GM12878 (cell line): Measurements from ENCODE around the gene NAV2. TPM values are rescaled to one million over a fixed set of nuclear protein-coding genes. Genes with fewer than 3 reads are reported as not detected.

ENCODE experiments used
- ATAC-seq: fragments of 200-7000 bp; cut with Tn5 transposase; 3 replicates; pipeline ENCODE4 v1.9.1; 2020; ENCODE audit warnings: mild to moderate bottlenecking, moderate library complexity
- BruUV-seq: library from RNA; stranded (reverse); fragments of 400-500 nt; replicated peaks from 2 replicates; lab custom pipeline; 2021; lab: Mats Ljungman, UMichigan
- CTCF ChIA-PET: fragments of 300-600 bp; sonication (Branson Sonifier 250); formaldehyde crosslinking; extraction: SDS; loops from one replicate; lab custom pipeline; 2021; ENCODE audit warnings: inconsistent platforms; lab: Yijun Ruan, JAX
- POLR2A ChIA-PET: fragments of 350-600 bp; formaldehyde crosslinking; extraction: SDS; loops from one replicate; lab custom pipeline; 2021; ENCODE audit warnings: inconsistent platforms; lab: Charles Lee
- RAD21 ChIA-PET: fragments of 300-600 bp; sonication (Branson Sonifier 250); formaldehyde crosslinking; loops from one replicate; lab custom pipeline; 2023; ENCODE audit warnings: antibody characterized with exemption; ENCODE audit not compliant: unreplicated experiment; lab: Charles Lee
- SMC1A ChIA-PET: fragments of 300-600 bp; sonication (Branson Sonifier 250); formaldehyde crosslinking; loops from one replicate; lab custom pipeline; 2023; ENCODE audit not compliant: unreplicated experiment, uncharacterized antibody; lab: Charles Lee
- DNase-seq: peaks from one replicate; pipeline ENCODE4 v3.0.0-alpha.2; 2011; ENCODE audit warnings: low read depth, low spot score
- FAIRE-seq: peaks from 3 replicates; lab custom pipeline; 2011; peaks lifted over from hg19 to GRCh38; lab: Jason Lieb, UNC
- H2AFZ ChIP-seq: 2 replicates; pipeline ENCODE4 v1.6.0; 2011; ENCODE audit warnings: low read depth, low read length, control low read depth; ENCODE audit not compliant: control insufficient read depth
- H3K27ac ChIP-seq: 2 replicates; pipeline ENCODE4 v1.5.1; 2011; ENCODE audit warnings: control low read depth; ENCODE audit not compliant: control insufficient read depth, insufficient read depth
- H3K27me3 ChIP-seq, 2 experiments: replicated peaks in 1 of 2; 2 replicates each; pipeline versions ENCODE4 v1.6.0 to v1.6.1; 2011; ENCODE audit warnings: low read length in 1 of 2; ENCODE audit not compliant: control insufficient read depth in 2 of 2, insufficient read depth in 2 of 2
- H3K36me3 ChIP-seq, 2 experiments: 2 replicates each; pipeline ENCODE4 v1.5.1; 2011; ENCODE audit warnings: low read length in 1 of 2; ENCODE audit not compliant: control insufficient read depth in 2 of 2, insufficient read depth in 2 of 2
- H3K4me1 ChIP-seq: 2 replicates; pipeline ENCODE4 v1.6.1; 2011; ENCODE audit warnings: mild to moderate bottlenecking, low read length, moderate library complexity, mixed read lengths; ENCODE audit not compliant: control insufficient read depth, insufficient read depth
- H3K4me2 ChIP-seq: 2 replicates; pipeline ENCODE4 v1.6.0; 2011; ENCODE audit warnings: control low read depth; ENCODE audit not compliant: control insufficient read depth, insufficient read depth
- H3K4me3 ChIP-seq: fragments of 200-600 bp; sonication (generic); 2 replicates; pipeline ENCODE4 v1.5.1; 2016
- H3K79me2 ChIP-seq: 2 replicates; pipeline ENCODE4 v1.6.0; 2011; ENCODE audit warnings: low read length; ENCODE audit not compliant: control insufficient read depth, insufficient read depth
- H3K9ac ChIP-seq: 2 replicates; pipeline ENCODE4 v1.8.0; 2011; ENCODE audit warnings: low read length, control low read depth, mixed read lengths; ENCODE audit not compliant: control insufficient read depth, insufficient read depth
- H3K9me3 ChIP-seq: replicated peaks from 3 replicates; pipeline ENCODE4 v1.5.1; 2011; ENCODE audit warnings: mild to moderate bottlenecking, low read length; ENCODE audit not compliant: control insufficient read depth, insufficient read depth
- H4K20me1 ChIP-seq: 2 replicates; pipeline ENCODE4 v1.6.0; 2011; ENCODE audit not compliant: control insufficient read depth, insufficient read depth
- CEBPZ ChIP-seq: fragments of 150-350 bp; IDR thresholded peaks from 2 replicates; pipeline ENCODE4 v1.6.1; 2016; ENCODE audit warnings: low read depth, low read length
- CREB1 ChIP-seq: IDR thresholded peaks from 2 replicates; pipeline ENCODE4 v1.6.1; 2012; ENCODE audit warnings: low read depth, mild to moderate bottlenecking, inconsistent platforms
- EGR1 ChIP-seq, 2 experiments: IDR thresholded peaks; 1 replicate in 1 of 2; 2 replicates in 1 of 2; pipeline ENCODE4 v1.6.1; 2011 to 2012; ENCODE audit warnings: low read depth in 2 of 2, low read length in 2 of 2, borderline replicate concordance in 1 of 2, mild to moderate bottlenecking in 1 of 2, moderate library complexity in 1 of 2
- EZH2 ChIP-seq: IDR thresholded peaks from 2 replicates; pipeline ENCODE4 v1.6.1; 2012; ENCODE audit warnings: low read depth, mild to moderate bottlenecking, control low read depth, inconsistent platforms, low read length, borderline replicate concordance; ENCODE audit not compliant: control insufficient read depth
- FOS ChIP-seq: IDR thresholded peaks from 3 replicates; pipeline ENCODE4 v1.6.1; 2011; ENCODE audit warnings: borderline replicate concordance; ENCODE audit not compliant: insufficient read length; ENCODE audit errors: extremely low read depth
- MTA3 ChIP-seq: IDR thresholded peaks from 2 replicates; pipeline ENCODE4 v1.6.1; 2012; ENCODE audit warnings: low read length, inconsistent platforms, borderline replicate concordance
- NBN ChIP-seq: fragments of 450-650 bp; IDR thresholded peaks from 2 replicates; pipeline ENCODE4 v1.6.1; 2016
- NFXL1 ChIP-seq: fragments of 450-650 bp; IDR thresholded peaks from 2 replicates; pipeline ENCODE4 v1.6.1; 2017; ENCODE audit warnings: antibody characterized with exemption, mild to moderate bottlenecking, borderline replicate concordance
- NR2C1 ChIP-seq: fragments of 450-650 bp; IDR thresholded peaks from 2 replicates; pipeline ENCODE4 v1.6.1; 2017; ENCODE audit warnings: antibody characterized with exemption, mild to moderate bottlenecking, moderate library complexity
- PAX5 ChIP-seq: IDR thresholded peaks from 2 replicates; pipeline ENCODE4 v1.6.1; 2011; ENCODE audit warnings: low read depth, low read length, borderline replicate concordance
- POLR2AphosphoS2 ChIP-seq: IDR thresholded peaks from 2 replicates; pipeline ENCODE4 v1.6.1; 2011; ENCODE audit warnings: low read depth, mild to moderate bottlenecking, low read length, improper control_type of control experiment, moderate library complexity
- RCOR1 ChIP-seq: conservative IDR thresholded peaks from 2 replicates; pipeline ENCODE4 v1.6.1; 2012; ENCODE audit warnings: low read depth, low read length, improper control_type of control experiment
- RELA ChIP-seq: fragments of 450-650 bp; IDR thresholded peaks from 2 replicates; pipeline ENCODE4 v1.8.0; 2014; ENCODE audit warnings: borderline replicate concordance; ENCODE audit not compliant: partially characterized antibody
- STAT1 ChIP-seq: fragments of 450-650 bp; conservative IDR thresholded peaks from 2 replicates; pipeline ENCODE4 v1.6.1; 2014; ENCODE audit warnings: antibody characterized with exemption, mild to moderate bottlenecking
- YBX1 ChIP-seq: fragments of 450-650 bp; IDR thresholded peaks from 2 replicates; pipeline ENCODE4 v1.6.1; 2016; ENCODE audit warnings: antibody characterized with exemption
- ZNF217 ChIP-seq: fragments of 450-650 bp; IDR thresholded peaks from 2 replicates; pipeline ENCODE4 v1.6.1; 2017; ENCODE audit warnings: antibody characterized with exemption, mild to moderate bottlenecking
- ZNF24 ChIP-seq: fragments of 450-650 bp; IDR thresholded peaks from 2 replicates; pipeline ENCODE4 v1.6.1; 2017; ENCODE audit warnings: antibody characterized with exemption, mild to moderate bottlenecking
- ZNF622 ChIP-seq: fragments of 450-650 bp; IDR thresholded peaks from 2 replicates; pipeline ENCODE4 v1.6.1; 2017; ENCODE audit warnings: mild to moderate bottlenecking, inconsistent platforms
- WGBS: methylation state at CpG from one replicate; pipeline ENCODE4 v1.1.6; 2016; ENCODE audit warnings: low lambda C conversion rate; ENCODE audit not compliant: insufficient replicate concordance, insufficient coverage; ENCODE audit errors: missing lambda C conversion rate; 5-methylcytosine and 5-hydroxymethylcytosine counted together
- in situ Hi-C: fragments of 300-500 bp; cut with MboI; formaldehyde crosslinking; loops from 9 replicates; pipeline ENCODE4 v1.14.3; 2018; ENCODE audit warnings: mixed read lengths
- intact Hi-C: fragments of 100-400 bp; cut with micrococcal nuclease; formaldehyde crosslinking; loops from one replicate; pipeline ENCODE4 v1.14.2; 2022; ENCODE audit not compliant: unreplicated experiment
- polyA plus RNA-seq, 11 experiments: library from polyadenylated mRNA; depleted of rRNA in 4 of 11; unstranded in 6 of 11; stranded (reverse) in 5 of 11; fragments of >200 nt; fragmentation: Nextera tagmentation in 4 of 11; fragmentation: Illumina TruSeq in 1 of 11; extraction: Ambion mirVana in 4 of 11; extraction: Trizol in 1 of 11; gene quantifications; 1 replicate in 1 of 11; 2 replicates in 10 of 11; pipeline versions ENCODE4 v1.2.1 to v1.2.3, GENCODE V29; 2011 to 2016; ENCODE audit warnings: inconsistent platforms in 2 of 11, missing spikeins in 2 of 11, low read depth in 1 of 11
- total RNA-seq, 4 experiments: library from RNA; depleted of rRNA in 3 of 4; stranded (reverse); fragments of >200 nt in 3 of 4; fragmentation: Illumina TruSeq in 1 of 4; extraction: Trizol in 1 of 4; gene quantifications; 2 replicates each; pipeline versions ENCODE4 v1.2.1 to v1.2.3, GENCODE V29; 2013 to 2021
- TF ChIP-seq, protein P1 (sequence below): fragments of 450-650 bp; IDR thresholded peaks from 2 replicates; pipeline ENCODE4 v1.6.1; 2017; ENCODE audit warnings: low read depth, mild to moderate bottlenecking, moderate library complexity
- TF ChIP-seq, protein P2 (sequence below): fragments of 150-350 bp; IDR thresholded peaks from 2 replicates; pipeline ENCODE4 v1.6.1; 2014; ENCODE audit warnings: mild to moderate bottlenecking, low read depth, low read length

Gene NAV2
- total and polyA plus RNA-seq, 10 of the 15 experiments (the other 5 are each of a cell fraction or from before 2014, with no cell fraction given) = 0.35 to 6.1 (median 1.1) TPM

DNA sequence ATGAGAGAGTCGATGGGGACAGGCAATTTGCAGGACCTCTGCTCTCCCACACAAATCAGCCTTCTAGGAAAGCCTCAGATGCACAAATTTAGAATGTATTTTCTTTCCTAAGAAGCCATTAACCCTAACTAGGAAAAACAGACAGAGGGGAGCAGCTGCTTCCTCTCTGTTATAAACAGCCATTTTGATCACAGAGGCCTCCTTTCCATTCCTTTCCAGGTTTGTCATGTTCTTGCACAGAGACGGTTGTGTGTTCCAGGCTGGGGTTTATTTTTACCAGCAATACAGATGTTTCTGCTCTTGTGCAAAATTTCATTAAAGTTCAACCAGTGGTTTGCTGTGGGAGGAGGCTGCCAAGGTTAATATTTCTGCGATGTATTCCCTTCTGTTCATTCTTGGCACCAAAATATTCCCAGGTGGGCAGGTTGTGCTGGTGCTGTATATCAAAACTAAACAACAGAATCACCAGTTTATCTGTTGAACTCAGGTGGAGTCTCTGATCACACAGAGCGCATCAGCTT, 90.2 kb downstream of the NAV2 start:
- SMC1A ChIA-PET = interaction anchor here (3.0 kb wide), 1 partner anchor 238 kb away, joined by 17 read pairs; no protein-coding TSS in a partner anchor
- POLR2A ChIA-PET = no interaction called here
- RAD21 ChIA-PET = no interaction called here
- in situ Hi-C loops = no loop called here
- FAIRE-seq (no peak), DNase-seq (no peak), ATAC-seq (no peak)
- Histone ChIP-seq H3K9ac (no peak overlapping the region), H4K20me1 (0 out of 2 replicates have a peak, but pooled peaks cover 3% of the 10 kb centered on the region), H3K27me3 (no peaks in the 10 kb centered on the region), H3K79me2 (no peaks in the 10 kb centered on the region), H2AFZ (no peak overlapping the region), H3K4me2 (no peak overlapping the region), H3K36me3 (no peaks in the 10 kb centered on the region), H3K27ac (no peak overlapping the region), H3K4me1 (no peaks in the 10 kb centered on the region), H3K9me3 (no peaks in the 10 kb centered on the region), H3K4me3 (no peak overlapping the region)
- TF ChIP-seq STAT1 (no peak), ZNF24 (no peak), EGR1 (IDR thresholded peaks at IDR 0.05; ENCODE audit: borderline replicate concordance in 1 of 2, low read depth in 2 of 2, low read length in 2 of 2) (no peak), FOS (no peak), POLR2AphosphoS2 (no peak), YBX1 (no peak), CREB1 (no peak), EZH2 (no peak), ZNF622 (no peak), CEBPZ (no peak), NR2C1 (no peak), PAX5 (no peak), RELA (no peak), RCOR1 (no peak), ZNF217 (no peak), NBN (no peak), MTA3 (no peak), NFXL1 (no peak)
- TF ChIP-seq, protein P1, sequence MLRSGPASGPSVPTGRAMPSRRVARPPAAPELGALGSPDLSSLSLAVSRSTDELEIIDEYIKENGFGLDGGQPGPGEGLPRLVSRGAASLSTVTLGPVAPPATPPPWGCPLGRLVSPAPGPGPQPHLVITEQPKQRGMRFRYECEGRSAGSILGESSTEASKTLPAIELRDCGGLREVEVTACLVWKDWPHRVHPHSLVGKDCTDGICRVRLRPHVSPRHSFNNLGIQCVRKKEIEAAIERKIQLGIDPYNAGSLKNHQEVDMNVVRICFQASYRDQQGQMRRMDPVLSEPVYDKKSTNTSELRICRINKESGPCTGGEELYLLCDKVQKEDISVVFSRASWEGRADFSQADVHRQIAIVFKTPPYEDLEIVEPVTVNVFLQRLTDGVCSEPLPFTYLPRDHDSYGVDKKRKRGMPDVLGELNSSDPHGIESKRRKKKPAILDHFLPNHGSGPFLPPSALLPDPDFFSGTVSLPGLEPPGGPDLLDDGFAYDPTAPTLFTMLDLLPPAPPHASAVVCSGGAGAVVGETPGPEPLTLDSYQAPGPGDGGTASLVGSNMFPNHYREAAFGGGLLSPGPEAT = no peak
- TF ChIP-seq, protein P2, sequence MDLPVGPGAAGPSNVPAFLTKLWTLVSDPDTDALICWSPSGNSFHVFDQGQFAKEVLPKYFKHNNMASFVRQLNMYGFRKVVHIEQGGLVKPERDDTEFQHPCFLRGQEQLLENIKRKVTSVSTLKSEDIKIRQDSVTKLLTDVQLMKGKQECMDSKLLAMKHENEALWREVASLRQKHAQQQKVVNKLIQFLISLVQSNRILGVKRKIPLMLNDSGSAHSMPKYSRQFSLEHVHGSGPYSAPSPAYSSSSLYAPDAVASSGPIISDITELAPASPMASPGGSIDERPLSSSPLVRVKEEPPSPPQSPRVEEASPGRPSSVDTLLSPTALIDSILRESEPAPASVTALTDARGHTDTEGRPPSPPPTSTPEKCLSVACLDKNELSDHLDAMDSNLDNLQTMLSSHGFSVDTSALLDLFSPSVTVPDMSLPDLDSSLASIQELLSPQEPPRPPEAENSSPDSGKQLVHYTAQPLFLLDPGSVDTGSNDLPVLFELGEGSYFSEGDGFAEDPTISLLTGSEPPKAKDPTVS = no peak
- CTCF ChIA-PET = interaction anchor here (1.6 kb wide), 1 partner anchor 24 kb away, joined by 6 read pairs; no protein-coding TSS in a partner anchor
- WGBS = 33% methylated on average over 4 of the region's 4 CpGs
- no TSS peak for BruUV-seq
- intact Hi-C loops = no loop called here
